HUDEP-2 (cell line): ENCODE data around the gene CENPH.
"Not testable (repeated sequence)": the region's sequence is repeated elsewhere in the genome, so short reads cannot be mapped to it uniquely, and the experiment has no call there.

Source experiments
- DNase-seq, 76 experiments: peaks; one replicate each; lab custom pipeline; 2025; ENCODE audit not compliant: unreplicated experiment in 76 of 76; lab: John Stamatoyannopoulos, UW

CENPH gene

DNA sequence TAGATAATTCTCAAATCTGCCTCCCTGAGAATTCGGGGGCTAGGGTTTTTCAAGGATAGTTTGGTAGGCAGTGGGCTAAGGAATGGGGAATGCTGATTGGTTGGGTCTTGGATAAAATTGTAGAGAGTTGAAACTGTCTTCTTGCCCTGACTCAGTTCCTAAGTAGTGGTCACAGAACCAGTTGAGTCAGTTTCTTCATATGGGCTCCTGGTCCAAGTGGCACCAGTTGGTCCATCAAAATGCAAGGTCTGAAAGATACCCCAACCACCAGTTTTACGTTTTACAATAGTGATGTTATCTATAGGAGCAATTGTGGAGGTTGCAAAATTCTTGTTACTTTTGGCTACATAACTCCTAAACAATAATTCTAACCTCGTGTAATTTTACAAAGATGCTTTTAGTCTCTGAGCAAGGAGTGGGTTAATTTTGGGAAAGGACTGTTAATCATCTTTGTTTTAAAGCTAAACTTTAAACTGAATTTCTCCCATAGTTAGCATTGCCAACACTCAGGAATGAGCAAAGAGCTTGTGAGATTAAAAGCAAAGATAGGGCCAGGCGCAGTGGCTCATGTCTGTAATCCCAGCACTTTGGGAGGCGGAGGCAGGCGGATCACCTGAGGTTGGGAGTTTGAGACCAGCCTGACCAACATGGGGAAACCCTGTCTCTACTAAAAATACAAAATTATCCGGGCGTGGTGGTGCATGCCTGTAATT, 53.0 kb downstream of the CENPH start:
- no peak for DNase-seq

GRCh38 chr5:69245031-69245430, 55.6 kb downstream of the CENPH start:
- no peak for DNase-seq

- no peak for DNase-seq
Measured at GRCh38 chr5:69248019-69248418, 58.6 kb downstream of the CENPH start.

DNA sequence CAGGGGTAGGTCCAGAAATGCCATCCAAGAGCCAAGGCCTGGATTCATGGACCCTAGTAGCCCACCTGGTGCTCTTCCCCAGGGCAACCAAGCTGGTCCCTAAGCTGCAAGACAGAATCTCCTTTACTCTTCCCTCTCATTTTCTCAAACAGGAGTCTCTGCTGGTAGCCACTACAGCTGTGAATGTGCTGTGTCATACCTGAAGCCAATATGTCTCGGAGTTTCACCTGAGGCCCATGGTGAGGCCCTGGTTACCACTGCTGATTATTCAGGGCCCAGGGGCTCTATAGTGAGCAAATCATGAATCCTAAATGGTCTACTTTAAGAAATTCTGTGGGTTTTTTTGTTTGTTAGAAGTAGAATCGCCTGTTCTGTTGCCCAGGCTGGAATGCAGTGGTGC, 61.2 kb downstream of the CENPH start:
- DNase-seq = no peak

- DNase-seq = no peak
Measured at GRCh38 chr5:69252437-69252836, 63.1 kb downstream of the CENPH start.

- not testable (repeated sequence) for DNase-seq
Measured at GRCh38 chr5:69255940-69256339, 66.6 kb downstream of the CENPH start.

DNA sequence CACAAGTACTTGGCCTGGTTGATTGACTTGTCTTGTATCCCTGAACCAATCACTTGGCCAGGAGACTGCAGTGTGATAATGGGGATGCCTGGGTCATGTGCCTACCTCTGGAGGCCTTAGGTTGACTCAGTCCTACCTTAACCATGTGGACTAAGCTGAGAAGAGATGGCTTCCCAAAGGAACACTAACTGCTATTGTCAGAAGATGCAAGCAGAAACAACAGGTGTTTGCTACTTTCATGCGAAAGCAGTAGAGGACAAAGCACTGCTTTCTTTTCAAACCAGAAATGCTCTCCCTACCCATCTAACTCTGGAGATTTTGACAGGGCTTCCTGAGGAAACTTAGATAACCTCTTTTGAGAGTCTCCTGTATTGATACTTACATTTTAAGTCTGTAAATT, 68.2 kb downstream of the CENPH start:
- DNase-seq = no peak
